ENCODE data around the gene DCXR. TPM values are rescaled to one million over a fixed set of nuclear protein-coding genes. Genes with fewer than 3 reads are reported as not detected.

DCXR gene
- total and polyA plus RNA-seq, 2 of the 13 experiments (the other 11 are each of a cell fraction or from before 2014, with no cell fraction given): 287 to 311 TPM

DNA sequence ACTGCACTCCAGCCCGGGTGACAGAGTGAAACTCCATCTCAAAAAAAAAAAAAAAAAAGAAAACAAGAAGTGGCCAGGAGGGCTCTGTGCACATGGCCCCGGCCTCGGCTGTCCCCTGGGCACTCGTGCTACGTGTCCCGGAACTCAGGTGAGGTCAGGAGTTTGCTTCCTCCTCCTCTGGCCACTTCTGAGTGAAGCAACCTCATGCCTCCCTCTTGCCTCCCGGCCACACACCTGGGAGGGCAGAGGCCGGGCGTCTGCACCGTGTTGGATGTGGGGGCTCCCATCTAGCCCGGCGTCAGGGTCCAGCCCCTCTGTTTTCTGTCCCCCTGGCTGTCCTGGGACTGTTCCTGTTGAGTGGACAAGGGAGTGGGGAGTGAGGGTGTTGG is 37.9 kb downstream of the DCXR start (continued):
- no peak for TF ChIP-seq PHB2 (IDR thresholded peaks at IDR 0.05; ENCODE audit: partially characterized antibody)
- TF ChIP-seq ZNF34 (CRISPR knock-in tag; IDR thresholded peaks at IDR 0.05; ENCODE audit: borderline replicate concordance): no peak; the same call in 1 of the 2 replicates
- TF ChIP-seq, protein P1, sequence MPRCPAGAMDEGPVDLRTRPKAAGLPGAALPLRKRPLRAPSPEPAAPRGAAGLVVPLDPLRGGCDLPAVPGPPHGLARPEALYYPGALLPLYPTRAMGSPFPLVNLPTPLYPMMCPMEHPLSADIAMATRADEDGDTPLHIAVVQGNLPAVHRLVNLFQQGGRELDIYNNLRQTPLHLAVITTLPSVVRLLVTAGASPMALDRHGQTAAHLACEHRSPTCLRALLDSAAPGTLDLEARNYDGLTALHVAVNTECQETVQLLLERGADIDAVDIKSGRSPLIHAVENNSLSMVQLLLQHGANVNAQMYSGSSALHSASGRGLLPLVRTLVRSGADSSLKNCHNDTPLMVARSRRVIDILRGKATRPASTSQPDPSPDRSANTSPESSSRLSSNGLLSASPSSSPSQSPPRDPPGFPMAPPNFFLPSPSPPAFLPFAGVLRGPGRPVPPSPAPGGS (CRISPR knock-in tag; IDR thresholded peaks at IDR 0.05): no peak
- TF ChIP-seq PHF5A (CRISPR knock-in tag; IDR thresholded peaks at IDR 0.05; ENCODE audit: low read depth, unreplicated experiment): no peak
- no peak for TF ChIP-seq NONO (IDR thresholded peaks at IDR 0.05)
- no peak for TF ChIP-seq NONO (CRISPR knock-in tag; conservative IDR thresholded peaks at IDR 0.05)
- TF ChIP-seq, protein P2, sequence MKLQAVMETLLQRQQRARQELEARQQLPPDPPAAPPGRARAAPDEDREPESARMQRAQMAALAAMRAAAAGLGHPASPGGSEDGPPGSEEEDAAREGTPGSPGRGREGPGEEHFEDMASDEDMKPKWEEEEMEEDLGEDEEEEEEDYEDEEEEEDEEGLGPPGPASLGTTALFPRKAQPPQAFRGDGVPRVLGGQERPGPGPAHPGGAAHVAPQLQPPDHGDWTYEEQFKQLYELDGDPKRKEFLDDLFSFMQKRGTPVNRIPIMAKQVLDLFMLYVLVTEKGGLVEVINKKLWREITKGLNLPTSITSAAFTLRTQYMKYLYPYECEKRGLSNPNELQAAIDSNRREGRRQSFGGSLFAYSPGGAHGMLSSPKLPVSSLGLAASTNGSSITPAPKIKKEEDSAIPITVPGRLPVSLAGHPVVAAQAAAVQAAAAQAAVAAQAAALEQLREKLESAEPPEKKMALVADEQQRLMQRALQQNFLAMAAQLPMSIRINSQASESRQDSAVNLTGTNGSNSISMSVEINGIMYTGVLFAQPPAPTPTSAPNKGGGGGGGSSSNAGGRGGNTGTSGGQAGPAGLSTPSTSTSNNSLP (IDR thresholded peaks at IDR 0.05; ENCODE audit: low read depth, low read length): no peak
- TF ChIP-seq, protein P3, sequence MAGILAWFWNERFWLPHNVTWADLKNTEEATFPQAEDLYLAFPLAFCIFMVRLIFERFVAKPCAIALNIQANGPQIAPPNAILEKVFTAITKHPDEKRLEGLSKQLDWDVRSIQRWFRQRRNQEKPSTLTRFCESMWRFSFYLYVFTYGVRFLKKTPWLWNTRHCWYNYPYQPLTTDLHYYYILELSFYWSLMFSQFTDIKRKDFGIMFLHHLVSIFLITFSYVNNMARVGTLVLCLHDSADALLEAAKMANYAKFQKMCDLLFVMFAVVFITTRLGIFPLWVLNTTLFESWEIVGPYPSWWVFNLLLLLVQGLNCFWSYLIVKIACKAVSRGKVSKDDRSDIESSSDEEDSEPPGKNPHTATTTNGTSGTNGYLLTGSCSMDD (CRISPR knock-in tag; IDR thresholded peaks at IDR 0.05): no peak
- TF ChIP-seq ZNF446 (CRISPR knock-in tag; IDR thresholded peaks at IDR 0.05): no peak
- TF ChIP-seq, protein P4, sequence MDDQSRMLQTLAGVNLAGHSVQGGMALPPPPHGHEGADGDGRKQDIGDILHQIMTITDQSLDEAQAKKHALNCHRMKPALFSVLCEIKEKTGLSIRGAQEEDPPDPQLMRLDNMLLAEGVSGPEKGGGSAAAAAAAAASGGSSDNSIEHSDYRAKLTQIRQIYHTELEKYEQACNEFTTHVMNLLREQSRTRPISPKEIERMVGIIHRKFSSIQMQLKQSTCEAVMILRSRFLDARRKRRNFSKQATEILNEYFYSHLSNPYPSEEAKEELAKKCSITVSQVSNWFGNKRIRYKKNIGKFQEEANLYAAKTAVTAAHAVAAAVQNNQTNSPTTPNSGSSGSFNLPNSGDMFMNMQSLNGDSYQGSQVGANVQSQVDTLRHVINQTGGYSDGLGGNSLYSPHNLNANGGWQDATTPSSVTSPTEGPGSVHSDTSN (CRISPR knock-in tag; IDR thresholded peaks at IDR 0.05; ENCODE audit: borderline replicate concordance): no peak
- TF ChIP-seq CHD2 (IDR thresholded peaks at IDR 0.05; ENCODE audit: low read depth, low read length): no peak
- TF ChIP-seq, protein P5, sequence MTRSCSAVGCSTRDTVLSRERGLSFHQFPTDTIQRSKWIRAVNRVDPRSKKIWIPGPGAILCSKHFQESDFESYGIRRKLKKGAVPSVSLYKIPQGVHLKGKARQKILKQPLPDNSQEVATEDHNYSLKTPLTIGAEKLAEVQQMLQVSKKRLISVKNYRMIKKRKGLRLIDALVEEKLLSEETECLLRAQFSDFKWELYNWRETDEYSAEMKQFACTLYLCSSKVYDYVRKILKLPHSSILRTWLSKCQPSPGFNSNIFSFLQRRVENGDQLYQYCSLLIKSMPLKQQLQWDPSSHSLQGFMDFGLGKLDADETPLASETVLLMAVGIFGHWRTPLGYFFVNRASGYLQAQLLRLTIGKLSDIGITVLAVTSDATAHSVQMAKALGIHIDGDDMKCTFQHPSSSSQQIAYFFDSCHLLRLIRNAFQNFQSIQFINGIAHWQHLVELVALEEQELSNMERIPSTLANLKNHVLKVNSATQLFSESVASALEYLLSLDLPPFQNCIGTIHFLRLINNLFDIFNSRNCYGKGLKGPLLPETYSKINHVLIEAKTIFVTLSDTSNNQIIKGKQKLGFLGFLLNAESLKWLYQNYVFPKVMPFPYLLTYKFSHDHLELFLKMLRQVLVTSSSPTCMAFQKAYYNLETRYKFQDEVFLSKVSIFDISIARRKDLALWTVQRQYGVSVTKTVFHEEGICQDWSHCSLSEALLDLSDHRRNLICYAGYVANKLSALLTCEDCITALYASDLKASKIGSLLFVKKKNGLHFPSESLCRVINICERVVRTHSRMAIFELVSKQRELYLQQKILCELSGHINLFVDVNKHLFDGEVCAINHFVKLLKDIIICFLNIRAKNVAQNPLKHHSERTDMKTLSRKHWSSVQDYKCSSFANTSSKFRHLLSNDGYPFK (CRISPR knock-in tag; IDR thresholded peaks at IDR 0.05; ENCODE audit: borderline replicate concordance): 0 out of 2 replicates have a peak, but pooled peaks have one; percentile 47
- TF ChIP-seq, protein P6, sequence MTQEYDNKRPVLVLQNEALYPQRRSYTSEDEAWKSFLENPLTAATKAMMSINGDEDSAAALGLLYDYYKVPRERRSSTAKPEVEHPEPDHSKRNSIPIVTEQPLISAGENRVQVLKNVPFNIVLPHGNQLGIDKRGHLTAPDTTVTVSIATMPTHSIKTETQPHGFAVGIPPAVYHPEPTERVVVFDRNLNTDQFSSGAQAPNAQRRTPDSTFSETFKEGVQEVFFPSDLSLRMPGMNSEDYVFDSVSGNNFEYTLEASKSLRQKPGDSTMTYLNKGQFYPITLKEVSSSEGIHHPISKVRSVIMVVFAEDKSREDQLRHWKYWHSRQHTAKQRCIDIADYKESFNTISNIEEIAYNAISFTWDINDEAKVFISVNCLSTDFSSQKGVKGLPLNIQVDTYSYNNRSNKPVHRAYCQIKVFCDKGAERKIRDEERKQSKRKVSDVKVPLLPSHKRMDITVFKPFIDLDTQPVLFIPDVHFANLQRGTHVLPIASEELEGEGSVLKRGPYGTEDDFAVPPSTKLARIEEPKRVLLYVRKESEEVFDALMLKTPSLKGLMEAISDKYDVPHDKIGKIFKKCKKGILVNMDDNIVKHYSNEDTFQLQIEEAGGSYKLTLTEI (CRISPR knock-in tag; conservative IDR thresholded peaks at IDR 0.05): no peak
- TF ChIP-seq MIXL1 (CRISPR knock-in tag; IDR thresholded peaks at IDR 0.05): 0 out of 2 replicates have a peak, but pooled peaks have one; percentile 23
- peak; percentile 59 for TF ChIP-seq ZNF263 (CRISPR knock-in tag; IDR thresholded peaks at IDR 0.05)
- TF ChIP-seq, protein P7, sequence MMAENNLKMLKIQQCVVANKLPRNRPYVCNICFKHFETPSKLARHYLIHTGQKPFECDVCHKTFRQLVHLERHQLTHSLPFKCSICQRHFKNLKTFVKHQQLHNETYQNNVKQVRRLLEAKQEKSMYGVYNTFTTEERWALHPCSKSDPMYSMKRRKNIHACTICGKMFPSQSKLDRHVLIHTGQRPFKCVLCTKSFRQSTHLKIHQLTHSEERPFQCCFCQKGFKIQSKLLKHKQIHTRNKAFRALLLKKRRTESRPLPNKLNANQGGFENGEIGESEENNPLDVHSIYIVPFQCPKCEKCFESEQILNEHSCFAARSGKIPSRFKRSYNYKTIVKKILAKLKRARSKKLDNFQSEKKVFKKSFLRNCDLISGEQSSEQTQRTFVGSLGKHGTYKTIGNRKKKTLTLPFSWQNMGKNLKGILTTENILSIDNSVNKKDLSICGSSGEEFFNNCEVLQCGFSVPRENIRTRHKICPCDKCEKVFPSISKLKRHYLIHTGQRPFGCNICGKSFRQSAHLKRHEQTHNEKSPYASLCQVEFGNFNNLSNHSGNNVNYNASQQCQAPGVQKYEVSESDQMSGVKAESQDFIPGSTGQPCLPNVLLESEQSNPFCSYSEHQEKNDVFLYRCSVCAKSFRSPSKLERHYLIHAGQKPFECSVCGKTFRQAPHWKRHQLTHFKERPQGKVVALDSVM (CRISPR knock-in tag; IDR thresholded peaks at IDR 0.05): no peak
- TF ChIP-seq ZBTB20 (CRISPR knock-in tag; IDR thresholded peaks at IDR 0.05; ENCODE audit: borderline replicate concordance, low read depth): no peak
- TF ChIP-seq GATAD1 (CRISPR knock-in tag; IDR thresholded peaks at IDR 0.05): no peak; the same call in 1 of the 2 replicates
